Left renal cortex interstitium (tissue), 4 donors: Measurements from ENCODE around the gene ERMARD. TPM values are rescaled to one million over a fixed set of nuclear protein-coding genes. Genes with fewer than 3 reads are reported as not detected.

Source experiments
- DNase-seq, 4 donors: peaks; one replicate each; pipeline ENCODE4 v3.0.0-alpha.2; 2013; ENCODE audit warnings: low read depth in 4 of 4, low spot score in 2 of 4, missing footprints in 1 of 4
- polyA plus RNA-seq, 4 donors: library from polyadenylated mRNA; unstranded; fragments of 120-200 nt; gene quantifications; one replicate each; pipeline ENCODE4 v1.2.1, GENCODE V29; 2013; ENCODE audit not compliant: insufficient read length in 4 of 4

Gene ERMARD
- polyA plus RNA-seq, 4 donors = 31.2 to 63.2 (median 43.3) TPM

DNA sequence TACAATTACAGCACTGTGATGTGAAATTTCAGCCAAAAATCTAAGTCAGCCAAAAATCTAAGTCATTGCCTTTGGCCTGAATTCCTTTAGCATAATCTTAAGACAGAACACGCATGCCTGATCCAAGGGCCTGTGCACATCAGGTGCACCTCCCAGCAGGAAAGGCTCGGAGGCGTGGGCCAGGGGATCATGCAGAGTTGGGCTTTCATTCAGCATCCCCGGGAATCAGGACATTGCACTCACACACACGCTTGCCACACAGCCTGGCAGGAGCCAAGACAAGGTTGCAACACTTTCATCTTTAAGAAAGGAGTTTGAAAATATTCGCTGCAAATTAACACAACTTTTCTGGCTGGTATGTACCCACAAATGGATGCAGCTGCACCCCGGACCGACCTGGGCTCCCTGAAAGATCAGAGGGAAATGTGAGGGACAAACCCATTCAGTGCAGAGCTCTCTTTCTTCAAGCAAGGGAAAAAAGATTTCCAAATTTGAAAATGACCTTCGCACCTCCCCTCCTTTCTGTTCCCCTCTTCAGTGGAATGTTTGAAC lies 48.8 kb downstream of the ERMARD start:
- no peak for DNase-seq

DNA sequence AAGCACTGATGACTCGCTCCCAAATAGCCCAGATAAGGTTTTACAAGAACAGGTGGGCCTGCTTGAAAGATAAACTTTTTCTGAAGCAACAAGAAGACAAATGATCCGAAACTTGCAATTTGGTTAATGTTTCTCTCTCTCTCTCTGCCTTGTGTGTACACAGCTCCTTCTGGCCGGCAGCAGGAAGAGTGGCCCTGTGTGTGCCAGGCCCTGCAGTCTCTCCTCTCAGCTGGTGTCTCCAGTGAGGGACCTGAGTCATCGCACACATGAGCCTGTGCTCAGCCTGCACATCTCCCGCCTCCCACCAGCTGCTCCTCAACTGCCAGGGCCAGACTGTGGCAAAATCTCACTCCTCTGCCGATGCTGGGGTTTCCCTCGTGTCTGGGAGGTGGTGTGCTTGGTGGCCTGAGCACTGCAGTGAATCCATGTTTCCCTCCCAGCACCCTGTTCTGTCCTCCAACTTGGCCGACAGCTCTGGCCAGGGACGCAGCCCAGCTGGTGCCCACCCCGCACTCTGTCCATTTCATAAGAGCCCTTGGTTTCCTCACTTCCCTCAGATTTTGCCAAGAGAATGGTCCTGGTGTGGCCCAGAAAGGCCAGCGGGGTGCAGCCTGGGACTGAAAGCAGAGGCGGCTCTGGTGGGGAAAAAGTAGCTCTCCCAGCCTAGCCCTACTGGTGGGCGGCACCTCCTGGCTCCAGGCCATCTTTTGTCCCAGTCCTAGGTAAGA lies 49.4 kb downstream of the ERMARD start:
- DNase-seq = no peak

DNA sequence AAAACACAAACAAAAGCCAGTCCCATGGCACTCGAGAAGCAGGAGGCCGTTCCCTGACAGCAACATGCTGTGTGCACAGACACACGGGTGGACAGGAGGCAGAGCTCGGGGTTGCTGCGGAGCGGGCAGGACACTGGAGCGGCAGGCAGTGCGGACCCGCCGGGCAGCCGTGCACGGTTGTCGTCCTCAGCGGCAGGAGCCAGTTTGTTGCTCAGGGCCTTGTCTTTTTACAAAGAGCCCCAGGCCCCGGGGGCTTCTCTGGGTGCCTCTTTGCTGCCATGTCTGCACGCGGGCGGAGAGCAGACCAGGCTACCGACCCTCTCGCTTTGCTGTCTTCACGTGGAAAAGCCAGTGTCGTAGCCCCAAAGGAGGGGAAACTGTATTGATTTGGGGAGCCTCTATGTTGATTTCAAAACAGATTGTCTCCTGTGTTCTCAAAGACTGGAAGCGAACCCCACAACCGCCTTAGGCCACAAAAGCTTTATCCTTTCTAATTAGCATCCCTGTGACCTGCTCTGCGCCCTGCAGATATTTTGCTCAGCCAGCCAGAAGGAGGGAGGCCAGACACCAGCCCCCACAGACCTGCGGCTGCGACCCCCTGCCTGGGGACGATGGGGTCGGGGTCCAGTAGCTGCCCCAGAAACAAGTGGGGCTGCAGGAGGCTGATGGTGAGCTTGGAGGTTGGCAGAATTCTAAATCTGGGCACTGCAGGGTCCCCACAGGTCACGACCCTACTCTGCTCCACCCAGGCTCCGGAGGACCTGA lies 50.2 kb downstream of the ERMARD start:
- no peak for DNase-seq

DNA sequence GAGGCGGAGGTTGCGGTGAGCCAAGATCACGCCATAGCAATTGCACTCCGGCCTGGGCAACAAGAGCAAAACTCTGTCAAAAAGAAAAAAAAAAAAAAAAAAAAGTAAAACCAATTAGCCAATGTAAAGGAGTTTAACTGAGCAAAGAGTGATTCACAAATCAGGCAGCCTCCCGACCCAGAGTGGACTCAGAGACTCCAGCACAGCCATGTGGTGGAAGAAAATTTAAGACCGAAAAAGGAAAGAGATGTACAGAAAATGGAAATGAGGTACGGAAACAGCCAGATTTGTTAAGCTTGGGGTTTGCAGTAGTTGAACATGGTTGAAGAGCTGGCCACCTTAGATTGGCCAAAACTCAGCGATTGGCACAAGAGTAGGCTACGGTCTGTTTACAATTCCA lies 51.4 kb downstream of the ERMARD start:
- no peak for DNase-seq

DNA sequence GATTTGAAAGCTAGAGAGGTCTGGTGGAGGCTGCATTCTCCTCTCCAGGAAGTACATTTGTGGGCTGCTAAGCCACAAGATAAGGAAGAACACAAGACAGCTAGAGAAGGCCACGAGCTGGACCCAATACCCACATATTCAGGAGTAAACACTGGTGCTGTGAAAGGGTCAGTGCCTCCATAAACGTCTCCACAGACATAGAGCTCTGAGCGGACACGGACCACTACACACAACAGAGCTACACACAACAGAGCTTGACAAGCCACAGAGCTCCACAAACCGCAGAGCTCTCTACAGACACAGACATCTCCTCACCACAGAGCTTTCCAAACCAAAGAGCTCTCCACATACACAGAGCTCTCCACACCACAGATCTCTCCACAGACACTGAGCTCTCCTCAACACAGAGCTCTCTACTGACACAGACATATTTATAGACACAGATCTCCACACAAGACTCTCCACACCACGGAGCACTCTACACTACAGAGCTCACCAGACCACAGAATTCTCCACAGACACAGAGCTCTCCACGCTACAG lies 51.9 kb downstream of the ERMARD start:
- no peak for DNase-seq

DNA sequence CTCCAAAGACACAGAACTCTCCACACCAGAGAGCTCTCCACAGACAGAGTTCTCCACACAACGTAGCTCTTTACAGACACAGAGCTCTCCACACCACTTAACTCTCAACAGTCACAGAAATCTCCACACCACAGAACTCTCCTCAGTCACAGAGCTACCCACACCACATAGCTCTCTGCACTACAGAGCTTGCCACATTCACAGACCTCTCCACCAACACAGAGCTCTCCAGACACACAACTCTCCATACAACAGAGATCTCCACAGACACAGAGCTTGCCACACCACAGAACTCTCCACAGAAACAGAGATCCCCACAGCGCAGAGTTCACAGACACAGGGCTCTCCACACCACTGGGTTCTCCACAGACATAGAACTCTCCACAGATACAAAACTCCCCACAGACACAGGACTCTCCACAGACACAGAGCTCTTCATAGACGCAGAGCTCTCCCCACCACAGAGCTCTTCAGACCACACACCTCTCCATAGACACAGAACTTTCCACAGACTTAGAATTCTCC lies 52.5 kb downstream of the ERMARD start:
- no peak for DNase-seq

DNA sequence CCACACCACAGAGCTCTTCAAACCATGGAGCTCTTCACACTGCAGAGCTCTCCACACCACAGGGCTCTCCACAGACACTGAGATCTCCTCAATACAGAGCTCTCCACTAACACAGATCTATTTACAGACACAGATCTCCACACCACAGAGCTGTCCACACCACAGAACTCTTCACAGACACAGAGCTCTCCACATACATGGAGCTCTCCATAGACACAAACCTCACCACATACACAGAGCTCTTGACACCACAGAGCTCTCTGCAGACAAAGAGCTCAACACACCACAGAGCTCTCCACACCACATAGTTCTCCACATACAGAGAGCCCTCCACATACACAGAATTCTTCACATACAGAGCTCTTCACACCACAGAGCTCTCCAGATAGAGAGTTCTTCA lies 53.0 kb downstream of the ERMARD start:
- DNase-seq = no peak

DNA sequence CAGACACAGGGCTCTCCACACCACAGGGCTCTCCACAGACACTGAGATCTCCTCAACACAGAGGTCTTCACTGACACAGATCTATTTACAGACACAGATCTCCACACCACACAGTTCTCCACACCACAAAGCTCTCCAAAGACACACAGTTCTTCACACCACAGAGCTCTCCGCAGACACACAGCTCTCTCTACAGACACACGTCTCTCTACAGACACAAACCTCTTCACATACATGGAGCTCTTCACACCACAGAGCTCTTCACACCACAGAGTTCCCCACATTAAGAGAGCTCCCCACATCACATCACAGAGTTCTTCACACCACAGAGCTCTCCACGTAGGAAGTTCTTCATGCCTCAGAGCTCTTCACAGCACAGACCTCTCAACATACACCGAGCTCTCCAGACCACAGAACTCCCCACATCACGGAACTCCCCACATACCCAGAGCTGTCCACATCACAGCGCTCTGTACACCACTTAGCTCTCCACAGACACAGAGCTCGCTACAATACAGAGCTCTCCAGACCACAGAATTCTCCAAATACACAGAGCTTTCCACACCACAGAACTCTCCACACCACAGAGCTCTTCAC lies 53.9 kb downstream of the ERMARD start:
- DNase-seq = no peak

DNA sequence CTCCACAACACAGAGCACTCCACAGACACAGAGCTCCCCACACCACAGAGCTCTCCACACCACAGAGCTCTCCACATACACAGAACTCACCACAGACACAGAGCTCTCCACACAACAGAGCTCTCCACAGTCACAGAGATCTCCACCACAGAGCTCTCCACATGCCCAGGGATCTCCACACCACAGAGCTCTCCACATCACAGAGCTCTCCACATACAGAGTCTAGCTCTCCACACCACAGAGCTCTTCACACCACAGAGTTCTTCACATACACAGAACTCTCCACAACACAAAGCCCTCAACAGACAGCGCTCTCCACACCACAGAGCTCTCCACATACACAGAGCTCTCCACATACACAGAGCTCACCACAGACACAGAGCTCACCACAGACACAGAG lies 55.3 kb downstream of the ERMARD start:
- no peak for DNase-seq

DNA sequence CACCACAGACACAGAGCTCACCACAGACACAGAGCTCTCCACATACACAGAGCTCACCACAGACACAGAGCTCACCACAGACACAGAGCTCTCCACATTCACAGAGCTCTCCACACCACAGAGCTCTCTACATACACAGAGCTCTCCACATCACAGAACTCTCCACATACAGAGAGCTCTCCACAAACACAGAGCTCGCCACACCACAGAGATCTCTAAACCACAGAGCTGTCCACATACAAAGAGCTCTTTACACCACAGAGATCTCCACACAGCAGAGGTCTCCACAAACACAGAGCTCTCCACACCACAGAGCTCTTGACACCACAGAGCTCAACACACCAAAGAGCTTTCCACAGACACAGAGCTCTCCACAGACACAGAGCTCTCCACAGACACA lies 55.8 kb downstream of the ERMARD start:
- no peak for DNase-seq

DNA sequence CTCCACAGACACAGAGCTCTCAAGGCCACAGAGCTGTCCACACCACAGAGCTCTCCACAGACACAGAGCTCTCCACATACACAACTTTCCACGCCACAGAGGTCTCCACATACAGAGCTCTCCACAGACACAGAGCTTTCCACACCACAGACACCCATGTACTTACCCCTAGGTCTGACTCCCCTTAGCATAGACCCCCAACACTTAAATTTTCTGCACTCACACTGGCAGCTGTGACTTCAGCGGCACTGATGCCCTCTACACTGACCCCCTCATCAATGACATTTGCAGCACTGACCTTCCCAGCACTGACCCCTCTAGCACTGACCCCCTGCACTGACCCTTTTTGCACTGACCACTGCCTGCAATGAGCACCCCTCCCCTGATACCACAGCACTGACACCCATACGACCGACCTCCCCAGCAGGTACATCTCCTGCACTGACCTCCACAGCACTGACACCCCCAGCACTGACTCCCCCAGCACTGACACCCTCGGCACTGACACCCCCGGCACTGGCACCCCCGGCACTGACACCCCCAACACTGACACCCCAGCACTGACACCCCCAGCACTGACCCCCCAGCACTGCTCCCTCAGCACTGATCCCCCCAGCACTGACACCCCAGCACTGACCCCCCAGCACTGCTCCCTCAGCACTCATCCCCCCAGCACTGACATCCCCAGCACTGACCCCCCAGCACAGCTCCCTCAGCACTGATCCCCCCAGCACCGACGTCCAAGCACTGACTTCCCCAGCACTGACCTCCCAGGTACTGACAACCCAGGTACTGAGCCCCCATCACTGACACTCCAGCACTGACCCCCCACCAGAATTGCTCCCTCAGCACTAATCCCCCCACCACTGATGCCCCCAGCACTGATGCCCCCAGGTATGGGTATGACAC lies 56.5 kb downstream of the ERMARD start:
- DNase-seq = no peak

DNA sequence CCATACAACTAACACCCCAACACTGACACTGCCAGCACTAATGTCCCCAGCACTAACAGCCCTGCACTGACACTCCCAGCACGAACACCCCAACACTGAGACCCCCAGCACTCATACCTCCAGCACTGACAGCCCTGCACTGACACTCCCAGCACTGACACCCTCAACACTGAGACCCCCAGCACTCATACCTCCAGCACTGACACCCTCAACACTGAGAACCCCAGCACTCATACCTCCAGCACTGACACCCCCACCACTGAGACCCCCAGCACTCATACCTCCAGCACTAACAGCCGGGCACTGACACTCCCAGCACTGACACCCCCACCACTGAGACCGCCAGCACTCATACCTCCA lies 57.2 kb downstream of the ERMARD start:
- DNase-seq = no peak

DNA sequence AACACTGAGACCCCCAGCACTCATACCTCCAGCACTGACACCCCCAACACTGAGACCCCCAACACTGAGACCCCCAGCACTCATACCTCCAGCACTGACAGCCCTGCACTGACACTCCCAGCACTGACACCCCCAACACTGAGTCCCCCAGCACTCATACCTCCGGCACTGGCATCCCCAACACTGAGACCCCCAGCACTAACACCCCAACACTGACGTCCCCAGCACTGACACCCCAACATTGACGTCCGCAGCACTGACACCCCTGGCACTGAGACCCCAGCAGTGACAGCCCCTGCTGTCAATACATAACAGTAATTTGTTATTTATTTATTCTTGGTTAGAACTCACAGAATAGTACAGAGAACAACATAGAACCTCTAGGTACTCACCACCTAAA lies 58.0 kb downstream of the ERMARD start:
- DNase-seq = no peak

DNA sequence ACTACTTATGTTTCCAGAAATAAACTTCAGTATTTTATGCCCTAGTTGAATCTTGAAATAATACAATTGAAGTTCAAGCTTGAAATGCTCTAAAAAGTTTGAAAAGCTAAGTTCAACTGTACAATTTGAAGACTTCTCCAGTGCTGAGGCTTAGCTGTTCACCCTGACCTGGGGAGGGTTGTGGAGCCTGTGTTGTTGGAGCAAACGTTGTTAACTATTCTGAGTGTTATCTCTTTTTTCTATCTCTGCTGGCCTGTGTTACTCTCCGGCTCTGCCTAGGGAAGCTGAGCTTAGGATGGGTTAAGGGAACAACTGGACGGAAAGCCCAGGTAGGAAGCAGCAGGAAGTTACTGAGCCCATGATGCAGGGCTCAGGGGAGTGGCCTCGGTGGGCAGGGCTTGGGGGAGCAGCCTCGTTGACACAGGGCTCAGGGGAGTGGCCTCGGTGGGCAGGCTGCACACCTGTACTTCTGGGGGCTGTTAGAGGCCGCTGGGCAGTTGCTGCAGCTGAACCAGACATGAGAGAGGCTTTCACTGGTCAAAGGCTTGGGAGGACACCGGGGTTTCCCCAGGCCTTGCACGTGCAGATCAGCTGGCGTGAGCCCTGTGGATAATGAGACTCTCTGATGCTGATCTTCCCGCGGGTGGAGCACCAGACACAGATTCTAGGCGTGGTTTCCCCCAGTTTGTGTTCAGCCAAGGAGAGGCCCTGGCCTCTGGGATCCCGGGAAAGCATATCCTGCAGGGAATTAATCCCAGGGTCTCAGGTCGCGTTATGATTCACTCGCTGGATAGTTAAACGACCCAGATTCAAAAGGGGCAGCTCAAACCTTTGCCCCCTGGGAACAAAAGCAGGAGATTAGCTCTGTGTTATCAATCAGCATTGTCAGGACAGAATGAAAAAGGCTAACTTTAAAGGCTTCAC lies 58.9 kb downstream of the ERMARD start:
- DNase-seq = no peak

DNA sequence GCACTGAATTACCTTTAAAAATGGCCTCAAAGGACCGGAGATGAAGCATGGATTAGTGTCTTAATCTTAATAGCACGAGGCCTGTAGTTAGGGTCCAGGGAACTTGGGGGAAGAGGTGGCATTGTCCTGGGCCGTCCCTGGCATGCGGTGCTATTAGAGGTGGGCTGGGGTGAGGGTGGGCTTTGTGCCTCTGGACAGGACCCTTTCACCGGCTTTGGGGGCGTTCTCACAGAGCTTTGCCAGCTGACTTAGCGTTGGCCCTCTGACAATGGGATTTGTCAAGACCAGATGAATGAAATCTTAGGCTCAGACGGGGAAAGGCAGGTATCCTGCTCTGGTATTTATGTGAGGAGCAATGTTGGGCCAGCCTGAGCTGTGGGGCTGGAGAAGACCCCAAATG lies 59.6 kb downstream of the ERMARD start:
- no peak for DNase-seq

DNA sequence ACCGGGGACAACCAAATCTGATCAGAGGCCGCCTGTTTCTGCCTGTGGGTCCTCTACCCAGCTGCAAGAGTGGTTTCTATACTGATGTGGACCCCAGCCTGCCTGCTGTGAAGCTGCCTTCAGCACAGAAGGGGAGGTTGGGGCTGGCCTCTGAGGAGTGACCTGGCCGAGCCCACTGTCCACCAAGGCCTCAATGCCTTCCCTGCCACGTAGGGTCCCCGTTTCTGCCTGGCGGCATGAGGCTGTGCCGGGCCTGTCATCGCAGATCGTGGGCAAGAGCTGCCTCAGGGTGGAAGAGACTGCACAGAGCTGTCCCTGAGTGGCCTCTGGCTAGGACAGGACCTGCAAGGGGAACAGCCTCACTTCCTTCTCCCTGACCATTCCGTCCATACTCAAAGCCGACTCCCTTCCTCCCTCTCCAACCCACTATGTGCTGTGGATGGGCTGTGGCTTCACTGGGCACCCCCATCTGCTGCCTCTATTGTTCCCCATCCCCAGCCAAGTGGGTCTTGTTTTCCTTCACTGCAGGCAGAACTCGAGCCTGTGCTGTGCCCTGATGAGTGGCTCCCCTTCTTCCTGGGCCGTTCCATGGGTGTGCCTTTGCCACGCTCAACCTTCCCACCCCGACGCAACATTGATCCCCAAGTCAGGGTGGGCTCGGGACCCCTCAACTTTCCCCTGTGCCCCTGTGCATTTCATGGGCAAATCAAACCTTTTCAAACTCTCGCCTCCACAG lies 60.3 kb downstream of the ERMARD start:
- no peak for DNase-seq

DNA sequence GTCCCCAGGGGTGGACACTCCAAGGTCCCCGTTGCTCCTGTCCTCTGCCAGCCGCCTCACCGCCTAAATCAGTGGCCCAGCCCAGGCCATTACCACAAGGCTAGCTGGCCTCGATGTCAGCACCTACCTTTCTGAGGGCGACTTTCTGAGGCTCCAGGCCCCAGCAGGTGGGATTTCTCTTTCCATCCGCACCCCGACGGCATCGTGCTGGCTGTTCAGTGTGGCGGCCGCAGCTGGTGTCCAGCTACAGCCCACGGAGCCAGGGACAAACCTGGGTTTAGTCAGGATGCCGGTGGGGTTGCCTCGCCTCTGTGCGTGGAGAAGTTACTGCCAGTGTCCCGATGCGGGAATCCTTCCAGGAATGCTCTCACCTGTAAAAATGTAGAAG lies 60.8 kb downstream of the ERMARD start:
- DNase-seq = no peak

DNA sequence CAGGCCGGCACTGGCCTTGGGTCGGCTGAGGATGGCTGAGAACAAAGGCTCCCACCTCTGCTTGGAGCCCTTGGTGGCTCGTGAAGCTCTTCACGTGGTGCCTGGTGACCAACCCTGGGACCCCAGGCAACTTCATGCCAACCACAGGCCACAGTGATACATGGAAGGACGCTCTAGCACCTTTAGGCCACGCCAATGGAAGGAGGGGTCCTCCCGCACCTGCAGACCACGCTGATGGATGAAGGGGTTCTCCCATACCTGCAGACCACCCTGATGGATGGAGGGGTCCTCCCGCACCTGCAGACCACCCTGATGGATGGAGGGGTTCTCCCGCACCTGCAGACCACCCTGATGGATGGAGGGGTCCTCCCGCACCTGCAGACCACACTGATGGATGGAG lies 62.5 kb downstream of the ERMARD start:
- DNase-seq = no peak
